GM23338 (cell line): ENCODE measurements around the gene B4GALT2. TPM values are rescaled to one million over a fixed set of nuclear protein-coding genes. Genes with fewer than 3 reads are reported as not detected.

Source experiments
- ATAC-seq: fragments of 200-7000 bp; cut with Tn5 transposase; 3 replicates; pipeline ENCODE4 v1.9.1; 2020
- DNase-seq: peaks from one replicate; pipeline ENCODE4 v3.0.0-alpha.2; 2015; ENCODE audit warnings: low spot score
- H2AFZ ChIP-seq: fragments of 200-600 bp; sonication (generic); 2 replicates; pipeline ENCODE4 v1.8.0; 2016; ENCODE audit warnings: antibody characterized with exemption, mild to moderate bottlenecking, moderate library complexity
- H3F3A ChIP-seq: fragments of 200-600 bp; sonication (generic); replicated peaks from 2 replicates; pipeline ENCODE4 v1.8.0; 2017; ENCODE audit warnings: antibody characterized with exemption, mixed run types, low read depth
- H3K27ac ChIP-seq: fragments of 200-600 bp; sonication (generic); 2 replicates; pipeline ENCODE4 v1.6.1; 2016; ENCODE audit warnings: low read depth
- H3K27me3 ChIP-seq: fragments of 200-600 bp; sonication (generic); 2 replicates; pipeline ENCODE4 v1.8.0; 2016; ENCODE audit warnings: mild to moderate bottlenecking, mixed run types, moderate library complexity; ENCODE audit not compliant: insufficient read depth
- H3K36me3 ChIP-seq: fragments of 200-600 bp; sonication (generic); 2 replicates; pipeline ENCODE4 v1.8.0; 2016; ENCODE audit warnings: mild to moderate bottlenecking; ENCODE audit not compliant: insufficient read depth
- H3K4me1 ChIP-seq: fragments of 200-600 bp; sonication (generic); 2 replicates; pipeline ENCODE4 v1.8.0; 2016; ENCODE audit warnings: mild to moderate bottlenecking, moderate library complexity; ENCODE audit not compliant: insufficient read depth
- H3K4me2 ChIP-seq: fragments of 200-600 bp; sonication (generic); 2 replicates; pipeline ENCODE4 v1.7.1; 2017; ENCODE audit warnings: mixed run types
- H3K4me3 ChIP-seq: fragments of 200-600 bp; sonication (generic); 2 replicates; pipeline ENCODE4 v1.6.1; 2016; ENCODE audit warnings: mixed run types
- H3K79me2 ChIP-seq: fragments of 200-600 bp; sonication (generic); replicated peaks from 2 replicates; pipeline ENCODE4 v1.8.0; 2017; ENCODE audit warnings: mild to moderate bottlenecking; ENCODE audit not compliant: insufficient read depth
- H3K9me2 ChIP-seq: fragments of 200-600 bp; sonication (generic); 2 replicates; pipeline ENCODE4 v1.8.0; 2017; ENCODE audit not compliant: insufficient read depth
- H4K20me1 ChIP-seq: fragments of 200-600 bp; sonication (generic); replicated peaks from 2 replicates; pipeline ENCODE4 v1.8.0; 2017; ENCODE audit warnings: mild to moderate bottlenecking; ENCODE audit not compliant: insufficient read depth
- H3K27ac Mint-ChIP-seq: 2 replicates; pipeline ENCODE4 v1.8.0; 2020; ENCODE audit warnings: inconsistent platforms, mild to moderate bottlenecking, moderate library complexity, mixed read lengths
- H3K27me3 Mint-ChIP-seq: 3 replicates; pipeline ENCODE4 v1.8.0; 2022; ENCODE audit warnings: low read depth, mild to moderate bottlenecking, moderate library complexity, mixed read lengths, inconsistent platforms; ENCODE audit not compliant: insufficient read depth, poor library complexity
- H3K36me3 Mint-ChIP-seq: 3 replicates; pipeline ENCODE4 v1.8.0; 2021; ENCODE audit warnings: low read depth, mild to moderate bottlenecking, inconsistent platforms, moderate library complexity, mixed read lengths
- H3K4me1 Mint-ChIP-seq: 3 replicates; pipeline ENCODE4 v1.8.0; 2020; ENCODE audit warnings: mild to moderate bottlenecking, inconsistent platforms, mixed read lengths
- H3K4me3 Mint-ChIP-seq: 3 replicates; pipeline ENCODE4 v1.8.0; 2021; ENCODE audit warnings: moderate library complexity, mild to moderate bottlenecking, inconsistent platforms, mixed read lengths
- H3K9me3 Mint-ChIP-seq: 3 replicates; pipeline ENCODE4 v1.8.0; 2020; ENCODE audit warnings: moderate library complexity, mild to moderate bottlenecking, inconsistent platforms, mixed read lengths
- EZH2 ChIP-seq: fragments of 200-600 bp; sonication (generic); IDR thresholded peaks from one replicate; pipeline ENCODE4 v1.8.0; 2017; ENCODE audit warnings: antibody characterized with exemption, mild to moderate bottlenecking, low read depth; ENCODE audit not compliant: unreplicated experiment
- JUNB ChIP-seq: IDR thresholded peaks from one replicate; pipeline ENCODE4 v1.6.1; 2016; ENCODE audit warnings: antibody characterized with exemption; ENCODE audit not compliant: unreplicated experiment
- POLR2AphosphoS5 ChIP-seq: IDR thresholded peaks from 2 replicates; pipeline ENCODE4 v1.6.1; 2016; ENCODE audit warnings: antibody characterized with exemption, low read depth
- STAT1 ChIP-seq: IDR thresholded peaks from one replicate; pipeline ENCODE4 v1.6.1; 2016; ENCODE audit warnings: antibody characterized with exemption; ENCODE audit not compliant: unreplicated experiment
- ZNF331 ChIP-seq: fragments of 250-450 bp; sonication (Bioruptor Pico); IDR thresholded peaks from 2 replicates; pipeline ENCODE4 v1.5.0; 2020; ENCODE audit warnings: low read depth, mild to moderate bottlenecking, moderate library complexity
- polyA plus RNA-seq: library from polyadenylated mRNA; unstranded; fragments of >200 nt; fragmentation: Nextera tagmentation; extraction: Ambion mirVana; gene quantifications from 2 replicates; pipeline ENCODE4 v1.2.1, GENCODE V29; 2016
- total RNA-seq: library from RNA; depleted of rRNA; stranded (reverse); fragments of >200 nt; shearing (Covaris generic); gene quantifications from 2 replicates; pipeline ENCODE4 v1.2.3, GENCODE V29; 2014
- TF ChIP-seq, protein P1 (sequence below): IDR thresholded peaks from 2 replicates; pipeline ENCODE4 v1.6.1; 2016; ENCODE audit warnings: antibody characterized with exemption
- TF ChIP-seq, protein P2 (sequence below): fragments of 250-450 bp; sonication (Bioruptor Pico); IDR thresholded peaks from 2 replicates; pipeline ENCODE4 v1.5.0; 2020; ENCODE audit warnings: mild to moderate bottlenecking, moderate library complexity
- TF ChIP-seq, protein P3 (sequence below): IDR thresholded peaks from one replicate; pipeline ENCODE4 v1.6.1; 2018; ENCODE audit warnings: antibody characterized with exemption; ENCODE audit not compliant: unreplicated experiment

The B4GALT2 gene
- total and polyA plus RNA-seq, 2 experiments from 2014 or later = 22.4 to 63.1 TPM

DNA sequence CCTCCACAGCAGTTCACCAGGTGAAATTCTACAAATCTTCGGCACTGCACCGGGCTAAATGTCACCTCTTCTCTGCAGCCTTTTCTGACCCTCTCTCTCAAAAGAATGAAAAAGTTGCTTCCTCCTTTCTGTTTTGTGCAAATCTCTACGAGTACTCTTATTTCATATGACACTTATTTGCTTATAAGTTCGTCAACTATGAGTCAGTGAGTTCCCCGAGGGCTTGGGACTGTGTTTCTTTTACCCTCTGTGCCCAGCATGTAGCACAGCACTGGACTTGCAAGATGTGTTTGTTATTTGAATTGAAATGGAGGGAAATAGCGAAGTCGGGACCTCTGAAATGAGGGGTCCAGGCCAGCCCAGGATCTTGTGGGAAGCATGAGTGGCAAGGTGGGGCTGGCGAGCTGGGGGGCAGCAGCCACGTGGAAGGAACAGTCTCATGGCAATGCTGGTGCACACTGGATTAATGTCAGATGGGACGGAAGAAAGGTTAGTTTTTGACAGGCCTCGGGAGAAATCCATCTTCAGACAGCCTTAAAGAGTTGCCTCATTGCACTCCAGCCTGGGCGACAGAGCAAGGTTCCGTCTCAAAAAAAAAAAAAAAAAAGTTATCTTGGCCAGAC is 46.0 kb downstream of the B4GALT2 start:
- Histone ChIP-seq H2AFZ (no peak overlapping the region), H3K4me2 (no peak overlapping the region), H3K9me2 (no peaks in the 10 kb centered on the region), H3F3A (peaks cover 10% of the 10 kb centered on the region; the same call in 1 of the 2 replicates), H3K36me3 (no peaks in the 10 kb centered on the region; the same call in 1 of the 2 replicates), H3K4me3 (no peak overlapping the region), H3K4me1 (peaks cover 12% of the 10 kb centered on the region; the same call in 1 of the 2 replicates), H3K79me2 (peaks cover 37% of the 10 kb centered on the region), H4K20me1 (no peaks in the 10 kb centered on the region; the same call in 1 of the 2 replicates), H3K27me3 (no peaks in the 10 kb centered on the region), H3K27ac (no peak overlapping the region)
- TF ChIP-seq, protein P1, sequence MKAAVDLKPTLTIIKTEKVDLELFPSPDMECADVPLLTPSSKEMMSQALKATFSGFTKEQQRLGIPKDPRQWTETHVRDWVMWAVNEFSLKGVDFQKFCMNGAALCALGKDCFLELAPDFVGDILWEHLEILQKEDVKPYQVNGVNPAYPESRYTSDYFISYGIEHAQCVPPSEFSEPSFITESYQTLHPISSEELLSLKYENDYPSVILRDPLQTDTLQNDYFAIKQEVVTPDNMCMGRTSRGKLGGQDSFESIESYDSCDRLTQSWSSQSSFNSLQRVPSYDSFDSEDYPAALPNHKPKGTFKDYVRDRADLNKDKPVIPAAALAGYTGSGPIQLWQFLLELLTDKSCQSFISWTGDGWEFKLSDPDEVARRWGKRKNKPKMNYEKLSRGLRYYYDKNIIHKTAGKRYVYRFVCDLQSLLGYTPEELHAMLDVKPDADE = no peak
- TF ChIP-seq STAT1 = no peak
- no peak for TF ChIP-seq POLR2AphosphoS5
- TF ChIP-seq EZH2 = no peak
- TF ChIP-seq JUNB = no peak
- TF ChIP-seq, protein P2, sequence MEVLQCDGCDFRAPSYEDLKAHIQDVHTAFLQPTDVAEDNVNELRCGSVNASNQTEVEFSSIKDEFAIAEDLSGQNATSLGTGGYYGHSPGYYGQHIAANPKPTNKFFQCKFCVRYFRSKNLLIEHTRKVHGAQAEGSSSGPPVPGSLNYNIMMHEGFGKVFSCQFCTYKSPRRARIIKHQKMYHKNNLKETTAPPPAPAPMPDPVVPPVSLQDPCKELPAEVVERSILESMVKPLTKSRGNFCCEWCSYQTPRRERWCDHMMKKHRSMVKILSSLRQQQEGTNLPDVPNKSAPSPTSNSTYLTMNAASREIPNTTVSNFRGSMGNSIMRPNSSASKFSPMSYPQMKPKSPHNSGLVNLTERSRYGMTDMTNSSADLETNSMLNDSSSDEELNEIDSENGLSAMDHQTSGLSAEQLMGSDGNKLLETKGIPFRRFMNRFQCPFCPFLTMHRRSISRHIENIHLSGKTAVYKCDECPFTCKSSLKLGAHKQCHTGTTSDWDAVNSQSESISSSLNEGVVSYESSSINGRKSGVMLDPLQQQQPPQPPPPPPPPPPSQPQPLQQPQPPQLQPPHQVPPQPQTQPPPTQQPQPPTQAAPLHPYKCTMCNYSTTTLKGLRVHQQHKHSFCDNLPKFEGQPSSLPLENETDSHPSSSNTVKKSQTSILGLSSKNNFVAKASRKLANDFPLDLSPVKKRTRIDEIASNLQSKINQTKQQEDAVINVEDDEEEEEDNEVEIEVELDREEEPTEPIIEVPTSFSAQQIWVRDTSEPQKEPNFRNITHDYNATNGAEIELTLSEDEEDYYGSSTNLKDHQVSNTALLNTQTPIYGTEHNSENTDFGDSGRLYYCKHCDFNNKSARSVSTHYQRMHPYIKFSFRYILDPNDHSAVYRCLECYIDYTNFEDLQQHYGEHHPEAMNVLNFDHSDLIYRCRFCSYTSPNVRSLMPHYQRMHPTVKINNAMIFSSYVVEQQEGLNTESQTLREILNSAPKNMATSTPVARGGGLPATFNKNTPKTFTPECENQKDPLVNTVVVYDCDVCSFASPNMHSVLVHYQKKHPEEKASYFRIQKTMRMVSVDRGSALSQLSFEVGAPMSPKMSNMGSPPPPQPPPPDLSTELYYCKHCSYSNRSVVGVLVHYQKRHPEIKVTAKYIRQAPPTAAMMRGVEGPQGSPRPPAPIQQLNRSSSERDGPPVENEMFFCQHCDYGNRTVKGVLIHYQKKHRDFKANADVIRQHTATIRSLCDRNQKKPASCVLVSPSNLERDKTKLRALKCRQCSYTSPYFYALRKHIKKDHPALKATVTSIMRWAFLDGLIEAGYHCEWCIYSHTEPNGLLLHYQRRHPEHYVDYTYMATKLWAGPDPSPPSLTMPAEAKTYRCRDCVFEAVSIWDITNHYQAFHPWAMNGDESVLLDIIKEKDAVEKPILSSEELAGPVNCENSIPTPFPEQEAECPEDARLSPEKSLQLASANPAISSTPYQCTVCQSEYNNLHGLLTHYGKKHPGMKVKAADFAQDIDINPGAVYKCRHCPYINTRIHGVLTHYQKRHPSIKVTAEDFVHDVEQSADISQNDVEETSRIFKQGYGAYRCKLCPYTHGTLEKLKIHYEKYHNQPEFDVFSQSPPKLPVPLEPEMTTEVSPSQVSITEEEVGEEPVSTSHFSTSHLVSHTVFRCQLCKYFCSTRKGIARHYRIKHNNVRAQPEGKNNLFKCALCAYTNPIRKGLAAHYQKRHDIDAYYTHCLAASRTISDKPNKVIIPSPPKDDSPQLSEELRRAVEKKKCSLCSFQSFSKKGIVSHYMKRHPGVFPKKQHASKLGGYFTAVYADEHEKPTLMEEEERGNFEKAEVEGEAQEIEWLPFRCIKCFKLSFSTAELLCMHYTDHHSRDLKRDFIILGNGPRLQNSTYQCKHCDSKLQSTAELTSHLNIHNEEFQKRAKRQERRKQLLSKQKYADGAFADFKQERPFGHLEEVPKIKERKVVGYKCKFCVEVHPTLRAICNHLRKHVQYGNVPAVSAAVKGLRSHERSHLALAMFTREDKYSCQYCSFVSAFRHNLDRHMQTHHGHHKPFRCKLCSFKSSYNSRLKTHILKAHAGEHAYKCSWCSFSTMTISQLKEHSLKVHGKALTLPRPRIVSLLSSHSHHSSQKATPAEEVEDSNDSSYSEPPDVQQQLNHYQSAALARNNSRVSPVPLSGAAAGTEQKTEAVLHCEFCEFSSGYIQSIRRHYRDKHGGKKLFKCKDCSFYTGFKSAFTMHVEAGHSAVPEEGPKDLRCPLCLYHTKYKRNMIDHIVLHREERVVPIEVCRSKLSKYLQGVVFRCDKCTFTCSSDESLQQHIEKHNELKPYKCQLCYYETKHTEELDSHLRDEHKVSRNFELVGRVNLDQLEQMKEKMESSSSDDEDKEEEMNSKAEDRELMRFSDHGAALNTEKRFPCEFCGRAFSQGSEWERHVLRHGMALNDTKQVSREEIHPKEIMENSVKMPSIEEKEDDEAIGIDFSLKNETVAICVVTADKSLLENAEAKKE (CRISPR knock-in tag) = no peak
- no peak for TF ChIP-seq ZNF331 (CRISPR knock-in tag)
- TF ChIP-seq, protein P3, sequence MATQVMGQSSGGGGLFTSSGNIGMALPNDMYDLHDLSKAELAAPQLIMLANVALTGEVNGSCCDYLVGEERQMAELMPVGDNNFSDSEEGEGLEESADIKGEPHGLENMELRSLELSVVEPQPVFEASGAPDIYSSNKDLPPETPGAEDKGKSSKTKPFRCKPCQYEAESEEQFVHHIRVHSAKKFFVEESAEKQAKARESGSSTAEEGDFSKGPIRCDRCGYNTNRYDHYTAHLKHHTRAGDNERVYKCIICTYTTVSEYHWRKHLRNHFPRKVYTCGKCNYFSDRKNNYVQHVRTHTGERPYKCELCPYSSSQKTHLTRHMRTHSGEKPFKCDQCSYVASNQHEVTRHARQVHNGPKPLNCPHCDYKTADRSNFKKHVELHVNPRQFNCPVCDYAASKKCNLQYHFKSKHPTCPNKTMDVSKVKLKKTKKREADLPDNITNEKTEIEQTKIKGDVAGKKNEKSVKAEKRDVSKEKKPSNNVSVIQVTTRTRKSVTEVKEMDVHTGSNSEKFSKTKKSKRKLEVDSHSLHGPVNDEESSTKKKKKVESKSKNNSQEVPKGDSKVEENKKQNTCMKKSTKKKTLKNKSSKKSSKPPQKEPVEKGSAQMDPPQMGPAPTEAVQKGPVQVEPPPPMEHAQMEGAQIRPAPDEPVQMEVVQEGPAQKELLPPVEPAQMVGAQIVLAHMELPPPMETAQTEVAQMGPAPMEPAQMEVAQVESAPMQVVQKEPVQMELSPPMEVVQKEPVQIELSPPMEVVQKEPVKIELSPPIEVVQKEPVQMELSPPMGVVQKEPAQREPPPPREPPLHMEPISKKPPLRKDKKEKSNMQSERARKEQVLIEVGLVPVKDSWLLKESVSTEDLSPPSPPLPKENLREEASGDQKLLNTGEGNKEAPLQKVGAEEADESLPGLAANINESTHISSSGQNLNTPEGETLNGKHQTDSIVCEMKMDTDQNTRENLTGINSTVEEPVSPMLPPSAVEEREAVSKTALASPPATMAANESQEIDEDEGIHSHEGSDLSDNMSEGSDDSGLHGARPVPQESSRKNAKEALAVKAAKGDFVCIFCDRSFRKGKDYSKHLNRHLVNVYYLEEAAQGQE = no peak
- Mint-ChIP-seq H3K4me1 (peaks cover 36% of the 10 kb centered on the region), H3K9me3 (peaks cover 4% of the 10 kb centered on the region; the same call in 1 of the 3 replicates), H3K27me3 (peaks cover 9% of the 10 kb centered on the region), H3K27ac (no peak overlapping the region), H3K4me3 (no peak overlapping the region; the same call in 2 of the 3 replicates), H3K36me3 (peaks cover 68% of the 10 kb centered on the region)
- DNase-seq (no peak), ATAC-seq (no peak)
